OCI-LY1 (cell line): ENCODE data around the gene CNTFR.

Experiments
- CTCF ChIP-seq: fragments of 200-600 bp; sonication (generic), shearing (Covaris generic); IDR thresholded peaks from 2 replicates; pipeline ENCODE4 v1.5.1; 2017; ENCODE audit warnings: mild to moderate bottlenecking, antibody characterized with exemption, low read length, moderate library complexity, mixed read lengths
- EZH2 ChIP-seq: fragments of 200-600 bp; sonication (generic), shearing (Covaris generic); IDR thresholded peaks from 2 replicates; pipeline ENCODE4 v1.8.0; 2017; ENCODE audit warnings: borderline replicate concordance, mixed run types, mild to moderate bottlenecking, antibody characterized with exemption, low read length, moderate library complexity, mixed read lengths

GRCh38 chr9:34584970-34585369 is 4.6 kb downstream of the CNTFR start:
- TF ChIP-seq CTCF (no peak), EZH2 (no peak)
